Vagina (tissue), 2 donors: ENCODE results near the gene SCML1.

Source experiments
- CTCF ChIP-seq, 3 experiments: fragments of 450-650 bp in 2 of 3; fragments of 200-600 bp in 1 of 3; sonication (generic) in 1 of 3; IDR thresholded peaks; one replicate each; pipeline ENCODE4 v1.5.1; 2017 to 2019; ENCODE audit warnings: antibody characterized with exemption in 3 of 3, mild to moderate bottlenecking in 2 of 3, moderate library complexity in 2 of 3
- POLR2A ChIP-seq, 2 donors: fragments of 450-650 bp; IDR thresholded peaks; one replicate each; pipeline ENCODE4 v1.6.1; 2017; ENCODE audit warnings: antibody characterized with exemption in 2 of 2, mild to moderate bottlenecking in 2 of 2, moderate library complexity in 2 of 2

- TF ChIP-seq CTCF (IDR thresholded peaks at IDR 0.05) (no peak), POLR2A (IDR thresholded peaks at IDR 0.05) (no peak)
Observed at GRCh38 chrX:17710871-17711301, 26.4 kb upstream of the SCML1 start.
